CD4-positive, alpha-beta T cell treated with Interleukin-4 for 1 hour (primary cell): Measurements from ENCODE around the gene MROH2A.

Source experiments
- DNase-seq, 2 donors: peaks; one replicate each; pipeline ENCODE4 v3.0.0-alpha.2; 2020 to 2022

The MROH2A gene

GRCh38 chr2:233818639-233819621, 40.8 kb downstream of the MROH2A start:
- peak in 1 of 2 donors; percentile 5 for DNase-seq

GRCh38 chr2:233819884-233820773, 42.0 kb downstream of the MROH2A start:
- DNase-seq: peak in 1 of 2 donors; percentile 5

- DNase-seq: no peak
Observed at GRCh38 chr2:233820774-233821105, 42.6 kb downstream of the MROH2A start.

- no peak for DNase-seq
Observed at GRCh38 chr2:233821196-233821595, 43.1 kb downstream of the MROH2A start.

GRCh38 chr2:233821709-233822100, 43.6 kb downstream of the MROH2A start:
- DNase-seq: no peak

- DNase-seq: no peak
Observed at GRCh38 chr2:233822101-233822771, 44.1 kb downstream of the MROH2A start.

DNA sequence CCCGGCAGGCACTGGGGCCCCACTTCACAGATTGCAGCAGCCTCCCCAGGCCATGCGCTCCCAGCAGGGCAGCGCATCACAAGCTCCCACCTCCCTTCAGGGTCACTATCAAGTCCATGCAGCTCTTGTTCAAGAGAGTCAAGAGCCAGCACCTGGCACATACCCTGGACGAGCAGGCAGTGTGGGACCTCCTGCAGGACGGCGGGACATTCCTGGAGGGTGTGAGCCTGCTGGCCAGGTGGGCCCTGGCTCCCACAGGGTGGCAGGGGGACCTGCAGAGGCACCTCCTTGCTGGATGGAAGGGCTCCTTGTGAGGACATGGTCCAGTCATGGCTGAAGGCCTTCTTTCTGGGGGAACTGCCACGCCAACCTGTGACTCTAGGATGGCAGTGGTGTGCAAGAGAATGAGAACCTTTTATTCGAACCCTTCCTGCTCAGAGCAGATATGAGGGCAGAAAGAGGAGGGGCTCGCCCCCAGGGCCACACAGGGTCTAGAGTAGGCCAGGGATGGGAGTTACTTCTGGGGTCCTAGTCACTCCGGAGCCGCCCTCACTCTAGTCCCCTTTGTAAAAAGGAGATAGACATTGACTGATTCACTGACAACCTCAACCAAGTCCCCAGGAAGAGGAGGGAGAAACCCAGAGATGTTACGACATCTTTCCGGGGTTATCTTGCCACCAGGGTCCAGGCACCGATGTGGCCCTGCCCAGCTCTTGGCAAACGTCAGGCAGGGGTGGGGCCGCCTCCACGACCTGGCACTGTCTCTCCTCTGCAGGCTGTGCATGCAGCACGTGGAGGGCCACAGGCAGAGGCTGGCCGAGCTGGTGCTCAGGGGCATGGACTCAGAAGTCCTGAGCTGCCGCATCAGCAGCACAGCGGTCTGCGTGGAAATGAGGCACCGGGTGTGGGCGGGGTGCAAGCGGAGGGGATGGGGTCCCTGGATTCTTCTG, 44.9 kb downstream of the MROH2A start:
- DNase-seq: peak in 1 of 2 donors; percentile 9

DNA sequence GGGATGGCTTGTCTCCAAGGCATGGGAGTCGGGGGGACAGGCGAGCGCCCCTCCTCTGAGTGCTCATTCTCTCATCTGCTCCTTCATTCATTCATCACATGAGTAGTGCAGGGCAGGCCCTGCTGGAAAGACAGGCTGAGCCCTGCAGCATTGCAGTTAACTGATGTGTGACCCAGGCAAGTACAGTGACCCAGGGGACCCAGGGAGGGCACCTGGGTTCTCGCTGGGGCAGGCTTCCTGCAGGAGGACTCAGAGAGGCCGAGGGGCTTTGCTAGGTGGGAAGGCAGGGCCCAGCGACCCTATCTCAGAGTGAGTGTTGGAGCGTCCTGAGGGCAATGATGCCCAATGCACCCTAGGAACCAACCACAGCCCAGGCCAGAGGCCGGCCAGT, 45.6 kb downstream of the MROH2A start:
- DNase-seq: no peak

DNA sequence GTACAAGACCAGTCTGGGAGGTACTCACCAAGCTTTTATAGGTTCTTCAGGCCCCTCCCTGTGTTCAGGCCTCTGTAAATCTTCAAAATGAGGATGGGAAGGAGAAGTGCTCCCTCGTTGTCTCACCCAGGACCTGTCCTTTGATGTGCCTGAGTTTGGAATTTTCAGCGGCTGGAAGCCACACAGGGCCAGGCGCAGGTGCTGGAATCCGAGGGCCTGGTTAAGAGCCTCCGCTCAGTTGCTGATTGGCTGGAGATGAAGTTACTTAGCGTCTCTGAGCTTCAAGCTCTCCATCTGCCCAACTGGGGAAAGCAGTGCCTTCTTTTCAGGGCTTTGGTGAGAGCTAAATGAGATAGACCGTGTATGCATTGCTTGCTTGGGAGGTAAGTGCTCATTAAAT, 46.2 kb downstream of the MROH2A start:
- DNase-seq: no peak

DNA sequence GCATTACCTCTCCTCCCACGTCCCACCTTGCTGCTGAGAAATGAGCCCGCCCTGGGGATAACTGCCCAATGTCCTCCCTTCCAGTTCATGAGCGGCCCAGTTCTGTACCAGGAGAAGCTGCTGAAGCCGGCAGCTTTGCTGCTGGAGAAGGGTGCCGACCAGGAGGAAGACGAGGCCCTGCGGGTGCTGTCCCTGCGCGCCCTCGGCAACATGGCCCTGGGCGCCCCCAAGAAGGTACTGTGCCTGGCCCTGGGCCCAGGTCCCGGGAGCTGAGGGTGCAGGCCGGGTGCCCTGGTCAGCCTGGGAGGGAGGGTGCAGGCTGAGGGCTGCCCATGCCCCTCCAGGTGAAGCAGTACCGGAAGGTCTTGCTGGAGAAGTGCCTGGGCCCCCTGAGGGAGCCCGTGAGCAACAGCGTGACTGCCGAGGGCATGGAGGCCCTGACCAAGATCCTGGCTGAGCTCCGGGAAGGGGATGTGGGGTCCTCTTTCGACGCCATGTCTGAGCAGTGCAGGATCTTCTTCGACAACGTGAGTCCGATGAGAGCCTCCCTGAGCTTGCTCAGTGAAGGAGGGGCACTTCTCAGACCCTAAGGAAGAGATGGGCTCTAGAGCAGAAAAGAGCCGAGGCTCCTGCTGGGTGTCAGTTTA, 50.5 kb downstream of the MROH2A start:
- DNase-seq: no peak

- no peak for DNase-seq
Observed at GRCh38 chr2:233829193-233830110, 51.3 kb downstream of the MROH2A start.

- DNase-seq: no peak
Observed at GRCh38 chr2:233830111-233830802, 52.1 kb downstream of the MROH2A start.

GRCh38 chr2:233831011-233831721, 53.0 kb downstream of the MROH2A start:
- no peak for DNase-seq

DNA sequence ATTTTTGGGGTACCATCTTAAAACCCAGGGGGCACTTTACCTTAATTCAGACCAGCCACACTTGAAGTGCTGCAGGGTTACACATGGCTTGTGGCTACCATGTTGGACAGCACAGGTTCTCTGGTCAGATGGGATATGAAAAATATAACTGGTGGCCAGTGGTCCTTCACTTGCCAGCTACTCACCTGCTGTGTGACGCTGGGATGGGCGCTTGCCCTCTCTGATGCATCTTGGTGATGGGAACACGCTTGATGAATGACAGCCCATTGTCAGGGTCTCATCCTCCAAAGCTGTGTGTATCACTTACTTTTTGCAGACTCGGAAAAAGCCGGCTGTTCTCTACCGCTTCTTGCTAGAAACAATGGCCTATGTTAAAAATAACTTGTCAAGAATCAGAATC, 53.7 kb downstream of the MROH2A start:
- DNase-seq: no peak

DNA sequence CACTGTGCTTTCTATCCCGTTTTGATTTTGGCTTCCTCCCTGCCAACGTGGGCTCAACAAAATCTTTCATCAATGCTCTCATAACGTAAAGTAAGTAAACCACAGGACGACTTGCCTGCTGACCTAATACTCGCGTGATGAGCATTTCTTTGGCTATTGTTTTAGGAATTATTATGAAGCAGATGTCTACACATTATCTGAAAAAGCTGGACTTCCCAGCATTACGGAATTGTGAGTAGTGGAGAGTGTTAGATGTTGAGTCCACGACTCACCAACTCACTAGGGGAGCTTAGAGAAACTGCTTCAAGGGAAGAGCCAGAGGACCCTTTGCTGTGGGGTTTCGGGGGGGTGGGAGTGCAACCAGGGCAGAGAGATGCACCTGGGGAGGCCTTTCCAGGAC, 54.3 kb downstream of the MROH2A start:
- no peak for DNase-seq

DNA sequence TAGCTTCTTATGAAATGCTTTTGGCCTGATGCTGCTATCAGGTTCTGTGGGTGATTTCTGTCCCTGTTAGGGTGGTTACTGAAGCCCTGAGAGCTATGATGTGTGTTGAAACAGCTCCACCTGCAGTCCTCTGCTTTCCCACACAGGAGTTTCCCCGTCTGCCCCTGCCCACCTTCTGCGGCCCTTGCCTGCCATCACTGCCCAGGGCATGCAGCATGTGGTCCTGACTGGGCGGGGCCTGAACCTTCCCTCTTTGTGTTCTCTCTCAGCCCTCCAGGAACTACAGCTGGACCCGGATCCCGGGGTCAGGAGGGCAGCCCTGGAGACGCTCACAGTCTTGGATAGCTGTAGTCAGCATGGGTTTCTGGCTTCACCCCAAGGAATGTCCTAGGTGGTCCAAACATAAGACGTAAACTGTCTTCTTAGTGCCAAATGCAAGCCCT, 54.8 kb downstream of the MROH2A start:
- no peak for DNase-seq

DNA sequence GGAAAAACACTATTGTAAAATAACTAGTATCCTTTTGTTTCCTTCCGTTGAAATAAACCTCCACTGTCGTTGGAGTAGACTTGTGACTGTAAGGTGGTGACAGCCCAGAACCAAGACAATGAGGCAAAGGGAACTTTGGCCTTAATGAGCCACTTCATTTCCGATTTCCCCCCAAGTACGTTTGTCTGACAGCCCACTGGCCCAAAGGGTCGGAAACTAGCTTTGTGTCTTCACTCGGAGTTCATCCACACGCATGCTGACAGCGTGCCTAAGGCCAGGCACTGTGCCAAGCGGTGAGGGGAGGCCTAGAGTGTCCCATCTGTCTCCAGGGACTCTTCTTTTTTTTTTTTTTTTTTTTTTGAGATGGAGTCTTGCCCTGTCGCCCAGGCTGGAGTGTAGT, 55.2 kb downstream of the MROH2A start:
- DNase-seq: no peak

- DNase-seq: no peak
Observed at GRCh38 chr2:233835230-233836186, 57.4 kb downstream of the MROH2A start.
